HEK293 (cell line): Measurements from ENCODE around the gene MPPED1.

Experiments used
- FEZF1 ChIP-seq: fragments of 450-650 bp; formaldehyde crosslinking; IDR thresholded peaks from 2 replicates; pipeline ENCODE4 v1.5.1; 2016; ENCODE audit warnings: missing biosample characterization, missing genetic modification characterization
- KLF1 ChIP-seq: fragments of 450-650 bp; formaldehyde crosslinking; IDR thresholded peaks from 2 replicates; pipeline ENCODE4 v1.5.1; 2016; ENCODE audit warnings: missing biosample characterization, missing genetic modification characterization
- PRDM1 ChIP-seq: fragments of 450-650 bp; formaldehyde crosslinking; IDR thresholded peaks from 2 replicates; pipeline ENCODE4; 2016; ENCODE audit warnings: missing biosample characterization, missing genetic modification characterization
- TCF7L2 ChIP-seq: IDR thresholded peaks from 2 replicates; pipeline ENCODE4 v1.6.1; 2011; ENCODE audit warnings: low read depth, mild to moderate bottlenecking, inconsistent platforms, low read length, moderate library complexity, borderline replicate concordance
- ZFP3 ChIP-seq: fragments of 450-650 bp; formaldehyde crosslinking; IDR thresholded peaks from 2 replicates; pipeline ENCODE4 v1.5.1; 2016; ENCODE audit warnings: low read depth, missing biosample characterization, missing genetic modification characterization
- ZNF18 ChIP-seq: fragments of 450-650 bp; formaldehyde crosslinking; IDR thresholded peaks from 2 replicates; pipeline ENCODE4 v1.5.1; 2016; ENCODE audit warnings: missing biosample characterization, missing genetic modification characterization
- ZNF362 ChIP-seq: fragments of 450-650 bp; formaldehyde crosslinking; IDR thresholded peaks from 2 replicates; pipeline ENCODE4 v1.5.1; 2016; ENCODE audit warnings: missing biosample characterization, missing genetic modification characterization
- ZNF624 ChIP-seq: fragments of 450-650 bp; formaldehyde crosslinking; IDR thresholded peaks from 2 replicates; pipeline ENCODE4 v1.5.1; 2017; ENCODE audit warnings: missing biosample characterization, missing genetic modification characterization
- ZNF670 ChIP-seq: fragments of 450-650 bp; formaldehyde crosslinking; IDR thresholded peaks from 2 replicates; pipeline ENCODE4 v1.5.1; 2016; ENCODE audit warnings: missing biosample characterization, missing genetic modification characterization, low read depth
- TF ChIP-seq, protein P1 (sequence below): fragments of 450-650 bp; formaldehyde crosslinking; IDR thresholded peaks from 2 replicates; pipeline ENCODE4 v1.5.1; 2016; ENCODE audit warnings: missing biosample characterization, missing genetic modification characterization
- TF ChIP-seq, protein P2 (sequence below): fragments of 450-650 bp; formaldehyde crosslinking; IDR thresholded peaks from 2 replicates; pipeline ENCODE4 v1.5.1; 2016; ENCODE audit warnings: missing biosample characterization, missing genetic modification characterization, low read depth

- TF ChIP-seq, protein P1, sequence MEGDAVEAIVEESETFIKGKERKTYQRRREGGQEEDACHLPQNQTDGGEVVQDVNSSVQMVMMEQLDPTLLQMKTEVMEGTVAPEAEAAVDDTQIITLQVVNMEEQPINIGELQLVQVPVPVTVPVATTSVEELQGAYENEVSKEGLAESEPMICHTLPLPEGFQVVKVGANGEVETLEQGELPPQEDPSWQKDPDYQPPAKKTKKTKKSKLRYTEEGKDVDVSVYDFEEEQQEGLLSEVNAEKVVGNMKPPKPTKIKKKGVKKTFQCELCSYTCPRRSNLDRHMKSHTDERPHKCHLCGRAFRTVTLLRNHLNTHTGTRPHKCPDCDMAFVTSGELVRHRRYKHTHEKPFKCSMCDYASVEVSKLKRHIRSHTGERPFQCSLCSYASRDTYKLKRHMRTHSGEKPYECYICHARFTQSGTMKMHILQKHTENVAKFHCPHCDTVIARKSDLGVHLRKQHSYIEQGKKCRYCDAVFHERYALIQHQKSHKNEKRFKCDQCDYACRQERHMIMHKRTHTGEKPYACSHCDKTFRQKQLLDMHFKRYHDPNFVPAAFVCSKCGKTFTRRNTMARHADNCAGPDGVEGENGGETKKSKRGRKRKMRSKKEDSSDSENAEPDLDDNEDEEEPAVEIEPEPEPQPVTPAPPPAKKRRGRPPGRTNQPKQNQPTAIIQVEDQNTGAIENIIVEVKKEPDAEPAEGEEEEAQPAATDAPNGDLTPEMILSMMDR (tag by site-specific recombination): no peak
- TF ChIP-seq ZNF18 (tag by site-specific recombination): no peak
- TF ChIP-seq, protein P2, sequence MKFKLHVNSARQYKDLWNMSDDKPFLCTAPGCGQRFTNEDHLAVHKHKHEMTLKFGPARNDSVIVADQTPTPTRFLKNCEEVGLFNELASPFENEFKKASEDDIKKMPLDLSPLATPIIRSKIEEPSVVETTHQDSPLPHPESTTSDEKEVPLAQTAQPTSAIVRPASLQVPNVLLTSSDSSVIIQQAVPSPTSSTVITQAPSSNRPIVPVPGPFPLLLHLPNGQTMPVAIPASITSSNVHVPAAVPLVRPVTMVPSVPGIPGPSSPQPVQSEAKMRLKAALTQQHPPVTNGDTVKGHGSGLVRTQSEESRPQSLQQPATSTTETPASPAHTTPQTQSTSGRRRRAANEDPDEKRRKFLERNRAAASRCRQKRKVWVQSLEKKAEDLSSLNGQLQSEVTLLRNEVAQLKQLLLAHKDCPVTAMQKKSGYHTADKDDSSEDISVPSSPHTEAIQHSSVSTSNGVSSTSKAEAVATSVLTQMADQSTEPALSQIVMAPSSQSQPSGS (tag by site-specific recombination): no peak
- no peak for TF ChIP-seq ZNF670 (tag by site-specific recombination)
- no peak for TF ChIP-seq ZFP3 (tag by site-specific recombination)
- no peak for TF ChIP-seq ZNF624 (tag by site-specific recombination)
- TF ChIP-seq PRDM1 (tag by site-specific recombination): no peak
- no peak for TF ChIP-seq FEZF1 (tag by site-specific recombination)
- TF ChIP-seq KLF1 (tag by site-specific recombination): no peak
- TF ChIP-seq TCF7L2: no peak
- no peak for TF ChIP-seq ZNF362 (tag by site-specific recombination)
Measured at GRCh38 chr22:43421914-43422615, 10.3 kb downstream of the MPPED1 start.
